Measurements from ENCODE around the gene PPID.
"Not testable (repeated sequence)": the region's sequence is repeated elsewhere in the genome, so short reads cannot be mapped to it uniquely, and the experiment has no call there.

The PPID gene

DNA sequence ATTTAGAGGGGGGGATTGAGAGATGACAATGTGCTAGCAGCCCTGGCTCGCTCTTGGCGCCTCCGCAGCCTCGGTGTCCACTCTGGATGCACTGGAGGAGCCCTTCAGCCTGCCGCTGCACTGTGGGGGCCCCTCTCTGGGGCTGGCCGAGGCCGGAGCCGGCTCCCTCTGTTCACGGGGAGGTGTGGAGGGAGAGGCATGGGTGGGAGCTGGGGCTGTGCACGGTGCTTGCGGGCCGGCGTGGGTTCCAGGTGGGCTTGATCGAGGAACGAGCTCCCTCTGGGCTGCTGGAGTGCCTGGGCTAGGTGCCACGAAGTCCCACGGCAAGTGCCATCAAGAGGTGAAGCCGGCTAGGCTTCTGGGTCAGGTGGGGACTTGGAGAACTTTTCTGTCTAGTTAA is 58.4 kb downstream of the PPID start:
- no peak for DNase-seq

DNA sequence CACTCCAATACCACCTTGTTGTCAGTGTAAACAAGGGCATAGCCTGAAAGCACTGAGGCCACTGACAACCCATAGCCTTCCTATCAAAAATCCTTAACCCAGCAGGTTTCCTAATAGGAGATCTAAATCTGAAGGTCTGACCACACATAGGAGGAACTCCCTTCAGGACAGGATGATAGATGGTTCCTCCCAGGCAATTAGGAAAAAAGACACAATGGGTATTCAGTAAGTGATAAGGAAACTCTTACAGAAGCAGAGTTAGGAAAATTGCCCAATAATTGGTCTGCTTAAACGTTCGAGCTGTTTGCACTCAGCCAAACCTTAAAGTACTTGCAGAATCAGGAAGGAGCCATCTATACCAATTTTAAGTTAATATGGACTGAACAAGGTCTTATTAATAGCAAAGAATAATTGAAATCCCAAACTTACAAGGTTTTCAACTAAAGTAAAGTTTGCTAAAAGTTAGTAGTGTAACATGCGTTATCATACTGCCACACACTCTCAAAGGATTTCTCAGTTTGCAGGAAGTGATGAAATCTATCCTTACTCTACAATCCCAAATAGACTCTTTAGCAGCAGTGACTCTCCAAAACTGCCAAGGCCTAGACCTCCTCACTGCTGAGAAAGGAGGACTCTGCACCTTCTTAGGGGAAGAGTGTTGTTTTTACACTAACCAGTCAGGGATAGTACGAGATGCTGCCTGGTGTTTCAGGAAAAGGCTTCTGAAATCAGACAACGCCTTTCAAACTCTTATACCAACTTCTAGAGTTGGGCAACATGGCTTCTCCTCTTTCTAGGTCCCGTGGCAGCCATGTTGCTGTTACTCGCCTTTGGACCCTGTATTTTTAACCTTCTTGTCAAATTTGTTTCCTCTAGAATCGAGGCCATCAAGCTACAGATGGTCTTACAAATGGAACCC is 59.2 kb downstream of the PPID start:
- DNase-seq = not testable (repeated sequence)

DNA sequence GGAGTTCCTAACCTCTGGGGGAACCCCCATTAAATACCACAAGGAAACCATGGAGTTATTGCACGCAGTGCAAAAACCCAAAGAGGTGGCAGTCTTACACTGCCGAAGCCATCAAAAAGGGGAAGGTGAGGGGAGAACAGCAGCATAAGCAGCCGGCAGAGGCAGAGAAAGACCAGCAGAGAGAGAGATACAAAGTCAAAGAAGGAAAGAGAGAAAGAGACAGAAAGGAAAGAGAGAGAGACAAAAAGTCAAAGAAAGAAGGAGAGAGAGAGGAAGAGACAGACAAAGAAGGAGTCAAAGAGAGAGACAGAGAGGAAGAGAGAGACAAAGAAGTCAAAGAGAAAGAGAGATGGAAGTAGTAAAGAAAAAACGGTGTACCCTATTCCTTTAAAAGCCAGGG is 59.9 kb downstream of the PPID start:
- not testable (repeated sequence) for DNase-seq

Data from activated CD4-positive, alpha-beta T cell treated with anti-CD3 and anti-CD28 coated beads, Interleukin-2, amount 50 U/mL, for 16 hours (primary cell).